T-cell (primary cell): Measurements from ENCODE around the gene EPHB3. TPM values are rescaled to one million over a fixed set of nuclear protein-coding genes. Genes with fewer than 3 reads are reported as not detected.

Experiments used
- ATAC-seq, 4 experiments: fragments of 200-7000 bp in 3 of 4; fragments of 150-1000 bp in 1 of 4; cut with Tn5 transposase; replicated peaks in 1 of 4; 1 replicate in 3 of 4; 2 replicates in 1 of 4; pipeline ENCODE4 v1.10.0; 2021; ENCODE audit warnings: moderate library complexity in 3 of 4, mild to moderate bottlenecking in 2 of 4, moderate number of reproducible peaks in 1 of 4
- CTCF ChIA-PET, 2 donors: fragments of 300-600 bp; sonication (Branson Sonifier 250); formaldehyde crosslinking; loops; one replicate each; lab custom pipeline; 2022; ENCODE audit warnings: antibody characterized with exemption in 2 of 2; lab: Charles Lee
- POLR2A ChIA-PET, 2 donors: fragments of 300-600 bp; sonication (Branson Sonifier 250); formaldehyde crosslinking; loops; one replicate each; lab custom pipeline; 2022; ENCODE audit warnings: antibody characterized with exemption in 2 of 2; lab: Charles Lee
- DNase-seq, 35 experiments: peaks; one replicate each; pipeline versions ENCODE4 v3.0.0 to v3.0.0-alpha.2; 2013 to 2023
- H3K27ac ChIP-seq: one replicate; pipeline ENCODE4 v1.5.1; 2013; ENCODE audit warnings: low read length
- H3K27me3 ChIP-seq, 2 experiments: replicated peaks in 1 of 2; 1 replicate in 1 of 2; 2 replicates in 1 of 2; pipeline versions ENCODE4 v1.6.1 to v1.7.0; 2013; ENCODE audit warnings: low read length in 1 of 2, mixed read lengths in 1 of 2; ENCODE audit not compliant: control insufficient read depth in 2 of 2, insufficient read depth in 2 of 2; ENCODE audit errors: extremely low read depth in 1 of 2
- H3K36me3 ChIP-seq, 2 donors: 1 replicate in 1 of 2; 2 replicates in 1 of 2; pipeline versions ENCODE4 v1.6.1 to v1.7.0; 2013; ENCODE audit warnings: low read length in 1 of 2; ENCODE audit not compliant: control insufficient read depth in 2 of 2, insufficient read depth in 1 of 2; ENCODE audit errors: extremely low read depth in 1 of 2
- H3K4me1 ChIP-seq, 2 experiments: 1 replicate in 1 of 2; 2 replicates in 1 of 2; pipeline versions ENCODE4 v1.6.1 to v1.7.0; 2013; ENCODE audit warnings: low read length in 2 of 2, mixed read lengths in 1 of 2; ENCODE audit not compliant: insufficient read depth in 2 of 2, control insufficient read depth in 1 of 2; ENCODE audit errors: extremely low read depth in 1 of 2
- H3K4me3 ChIP-seq, 2 donors: 1 replicate in 1 of 2; 2 replicates in 1 of 2; pipeline versions ENCODE4 v1.5.1 to v1.7.0; 2013; ENCODE audit warnings: mild to moderate bottlenecking in 2 of 2, low read length in 1 of 2, moderate library complexity in 1 of 2; ENCODE audit not compliant: control insufficient read depth in 1 of 2; ENCODE audit errors: extremely low read depth in 1 of 2
- H3K9me3 ChIP-seq: 2 replicates; pipeline ENCODE4 v1.7.0; 2013
- H3K27ac Mint-ChIP-seq, 2 donors: one replicate each; pipeline ENCODE4 v1.8.0; 2020 to 2021; ENCODE audit warnings: mild to moderate bottlenecking in 2 of 2, mixed read lengths in 2 of 2
- H3K27me3 Mint-ChIP-seq, 2 donors: one replicate each; pipeline ENCODE4 v1.8.0; 2021 to 2022; ENCODE audit warnings: mixed read lengths in 2 of 2
- H3K36me3 Mint-ChIP-seq: one replicate; pipeline ENCODE4 v1.8.0; 2021; ENCODE audit warnings: mixed read lengths
- H3K4me1 Mint-ChIP-seq, 3 donors: one replicate each; pipeline ENCODE4 v1.8.0; 2020 to 2022; ENCODE audit warnings: mixed read lengths in 3 of 3, mild to moderate bottlenecking in 1 of 3
- H3K4me3 Mint-ChIP-seq, 3 donors: one replicate each; pipeline ENCODE4 v1.8.0; 2020 to 2022; ENCODE audit warnings: mild to moderate bottlenecking in 3 of 3, mixed read lengths in 3 of 3, moderate library complexity in 3 of 3
- H3K9me3 Mint-ChIP-seq, 3 donors: one replicate each; pipeline ENCODE4 v1.8.0; 2020 to 2022; ENCODE audit warnings: mixed read lengths in 3 of 3
- WGBS: methylation state at CpG from one replicate; pipeline ENCODE4 v1.1.5; 2013; ENCODE audit warnings: missing lambda C conversion rate; ENCODE audit not compliant: insufficient coverage; 5-methylcytosine and 5-hydroxymethylcytosine counted together
- total RNA-seq, 35 experiments: library from RNA in 6 of 35; stranded (reverse) in 6 of 35; fragments of 120-200 nt in 1 of 35; gene quantifications; one replicate each; pipeline versions ENCODE4 v1.2.1 to v1.2.4 and lab custom pipeline; 2013 to 2026

The EPHB3 gene
- total RNA-seq, 5 donors from 2014 or later (not counting 1 experiment from before 2014, with no cell fraction given) = 0.35 to 1.1 (median 0.55) TPM

GRCh38 chr3:184576457-184577240, 15.1 kb downstream of the EPHB3 start:
- Mint-ChIP-seq H3K9me3 (no peaks in the 10 kb centered on the region), H3K36me3 (no peaks in the 10 kb centered on the region), H3K4me1 (no peaks in the 10 kb centered on the region), H3K27me3 (peaks cover 7 to 13% of the 10 kb centered on the region in 2 donors), H3K4me3 (no peak overlapping the region), H3K27ac (no peak overlapping the region)
- Histone ChIP-seq H3K4me1 (no peaks in the 10 kb centered on the region), H3K27ac (no peak overlapping the region), H3K27me3 (peaks cover 0 to 67% of the 10 kb centered on the region in 2 experiments), H3K9me3 (no peaks in the 10 kb centered on the region), H3K4me3 (no peak overlapping the region), H3K36me3 (peaks cover 0 to 3% of the 10 kb centered on the region in 2 donors)
- DNase-seq = no peak
- WGBS = 90% methylated on average over 22 of the region's 25 CpGs
- CTCF ChIA-PET = interaction anchor here in 1 of 2 donors (0.5 kb wide), 1 partner anchor 103 kb away, joined by 3 read pairs; no protein-coding TSS in a partner anchor
- POLR2A ChIA-PET = no interaction called here
- ATAC-seq = no peak

- H3K27ac Mint-ChIP-seq = no peak overlapping the region
- no peak for DNase-seq
- no peak overlapping the region for H3K27ac ChIP-seq
- H3K27me3 ChIP-seq = peaks cover 3 to 71% of the 10 kb centered on the region in 2 experiments
- ChIA-PET POLR2A (no interaction called here), CTCF (no interaction called here)
- peaks cover 0 to 3% of the 10 kb centered on the region in 2 donors for H3K36me3 ChIP-seq
- H3K36me3 Mint-ChIP-seq = no peaks in the 10 kb centered on the region
- H3K4me1 Mint-ChIP-seq = peaks cover 0 to 1% (median under 1%) of the 10 kb centered on the region in 3 donors
- no peak for ATAC-seq
- peaks cover 7 to 18% of the 10 kb centered on the region in 2 donors for H3K27me3 Mint-ChIP-seq
- WGBS = 96% methylated on average over 12 of the region's 15 CpGs
- H3K9me3 Mint-ChIP-seq = no peaks in the 10 kb centered on the region
- no peak overlapping the region for H3K4me3 Mint-ChIP-seq
- no peaks in the 10 kb centered on the region for H3K4me1 ChIP-seq
- H3K9me3 ChIP-seq = no peaks in the 10 kb centered on the region
- no peak overlapping the region for H3K4me3 ChIP-seq
Observed at GRCh38 chr3:184577546-184577945, 16.0 kb downstream of the EPHB3 start.

GRCh38 chr3:184578218-184578617, 16.6 kb downstream of the EPHB3 start:
- DNase-seq = no peak
- POLR2A ChIA-PET = no interaction called here
- Mint-ChIP-seq H3K4me3 (no peak overlapping the region), H3K27me3 (peaks cover 13 to 25% of the 10 kb centered on the region in 2 donors), H3K36me3 (no peaks in the 10 kb centered on the region), H3K9me3 (no peaks in the 10 kb centered on the region), H3K4me1 (peaks cover 6 to 8% (median 7%) of the 10 kb centered on the region in 3 donors), H3K27ac (no peak overlapping the region)
- WGBS = 87% methylated on average over 7 of the region's 7 CpGs
- Histone ChIP-seq H3K36me3 (peaks cover 0 to 3% of the 10 kb centered on the region in 2 donors), H3K4me3 (no peak overlapping the region), H3K9me3 (no peaks in the 10 kb centered on the region), H3K27ac (no peak overlapping the region), H3K4me1 (peaks cover 0 to 4% of the 10 kb centered on the region in 2 experiments), H3K27me3 (peaks cover 3 to 71% of the 10 kb centered on the region in 2 experiments)
- CTCF ChIA-PET = no interaction called here
- no peak for ATAC-seq

- Histone ChIP-seq H3K27ac (no peak overlapping the region), H3K4me1 (peaks cover 0 to 6% of the 10 kb centered on the region in 2 experiments), H3K4me3 (no peak overlapping the region), H3K9me3 (no peaks in the 10 kb centered on the region), H3K27me3 (peaks cover 3 to 71% of the 10 kb centered on the region in 2 experiments), H3K36me3 (peaks cover 0 to 3% of the 10 kb centered on the region in 2 donors)
- 78% methylated on average over 7 of the region's 7 CpGs for WGBS
- H3K27ac Mint-ChIP-seq = no peak overlapping the region
- H3K4me3 Mint-ChIP-seq = no peak overlapping the region
- H3K4me1 Mint-ChIP-seq = peaks cover 6 to 8% (median 7%) of the 10 kb centered on the region in 3 donors
- ATAC-seq (no peak), DNase-seq (no peak)
- ChIA-PET CTCF (no interaction called here), POLR2A (no interaction called here)
- no peaks in the 10 kb centered on the region for H3K36me3 Mint-ChIP-seq
- peaks cover 13 to 26% of the 10 kb centered on the region in 2 donors for H3K27me3 Mint-ChIP-seq
- H3K9me3 Mint-ChIP-seq = no peaks in the 10 kb centered on the region
Observed at GRCh38 chr3:184578822-184579221, 17.2 kb downstream of the EPHB3 start.

- ChIA-PET POLR2A (no interaction called here), CTCF (interaction anchor here (0.5 to 0.6 kb wide), 2 partner anchors 236 to 1565 kb away, joined by 3 to 4 read pairs; no protein-coding TSS in a partner anchor)
- ATAC-seq (no peak), DNase-seq (no peak)
- no peaks in the 10 kb centered on the region for H3K9me3 ChIP-seq
- Mint-ChIP-seq H3K27ac (no peak overlapping the region), H3K27me3 (peaks cover 16 to 31% of the 10 kb centered on the region in 2 donors), H3K4me1 (peaks cover 6 to 11% (median 8%) of the 10 kb centered on the region in 3 donors), H3K4me3 (no peak overlapping the region), H3K36me3 (no peaks in the 10 kb centered on the region), H3K9me3 (no peaks in the 10 kb centered on the region)
- H3K4me1 ChIP-seq = peaks cover 0 to 8% of the 10 kb centered on the region in 2 experiments
- peaks cover 3 to 75% of the 10 kb centered on the region in 2 experiments for H3K27me3 ChIP-seq
- no peak overlapping the region for H3K27ac ChIP-seq
- H3K36me3 ChIP-seq = peaks cover 0 to 3% of the 10 kb centered on the region in 2 donors
- 82% methylated on average over 20 of the region's 22 CpGs for WGBS
- H3K4me3 ChIP-seq = no peak overlapping the region
Observed at GRCh38 chr3:184579513-184579912, 17.9 kb downstream of the EPHB3 start.

GRCh38 chr3:184580376-184580775, 18.8 kb downstream of the EPHB3 start:
- Histone ChIP-seq H3K27me3 (peaks cover 3 to 78% of the 10 kb centered on the region in 2 experiments), H3K4me1 (peaks cover 0 to 8% of the 10 kb centered on the region in 2 experiments), H3K27ac (no peak overlapping the region), H3K9me3 (no peaks in the 10 kb centered on the region), H3K4me3 (no peak overlapping the region), H3K36me3 (peaks cover 0 to 3% of the 10 kb centered on the region in 2 donors)
- H3K4me1 Mint-ChIP-seq = peaks cover 6 to 12% (median 9%) of the 10 kb centered on the region in 3 donors
- DNase-seq = no peak
- no peak for ATAC-seq
- H3K36me3 Mint-ChIP-seq = no peaks in the 10 kb centered on the region
- no peak overlapping the region for H3K4me3 Mint-ChIP-seq
- H3K9me3 Mint-ChIP-seq = no peaks in the 10 kb centered on the region
- 92% methylated on average over 10 of the region's 16 CpGs for WGBS
- ChIA-PET POLR2A (no interaction called here), CTCF (interaction anchor here (0.5 to 0.6 kb wide), 2 partner anchors 23 to 235 kb away, joined by 3 to 4 read pairs; no protein-coding TSS in a partner anchor)
- H3K27ac Mint-ChIP-seq = no peak overlapping the region
- peaks cover 17 to 35% of the 10 kb centered on the region in 2 donors for H3K27me3 Mint-ChIP-seq
